ENCODE data around the gene MEFV.
"Not testable (repeated sequence)": the region's sequence is repeated elsewhere in the genome, so short reads cannot be mapped to it uniquely, and the experiment has no call there.

MEFV gene, protein sequence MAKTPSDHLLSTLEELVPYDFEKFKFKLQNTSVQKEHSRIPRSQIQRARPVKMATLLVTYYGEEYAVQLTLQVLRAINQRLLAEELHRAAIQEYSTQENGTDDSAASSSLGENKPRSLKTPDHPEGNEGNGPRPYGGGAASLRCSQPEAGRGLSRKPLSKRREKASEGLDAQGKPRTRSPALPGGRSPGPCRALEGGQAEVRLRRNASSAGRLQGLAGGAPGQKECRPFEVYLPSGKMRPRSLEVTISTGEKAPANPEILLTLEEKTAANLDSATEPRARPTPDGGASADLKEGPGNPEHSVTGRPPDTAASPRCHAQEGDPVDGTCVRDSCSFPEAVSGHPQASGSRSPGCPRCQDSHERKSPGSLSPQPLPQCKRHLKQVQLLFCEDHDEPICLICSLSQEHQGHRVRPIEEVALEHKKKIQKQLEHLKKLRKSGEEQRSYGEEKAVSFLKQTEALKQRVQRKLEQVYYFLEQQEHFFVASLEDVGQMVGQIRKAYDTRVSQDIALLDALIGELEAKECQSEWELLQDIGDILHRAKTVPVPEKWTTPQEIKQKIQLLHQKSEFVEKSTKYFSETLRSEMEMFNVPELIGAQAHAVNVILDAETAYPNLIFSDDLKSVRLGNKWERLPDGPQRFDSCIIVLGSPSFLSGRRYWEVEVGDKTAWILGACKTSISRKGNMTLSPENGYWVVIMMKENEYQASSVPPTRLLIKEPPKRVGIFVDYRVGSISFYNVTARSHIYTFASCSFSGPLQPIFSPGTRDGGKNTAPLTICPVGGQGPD

DNA sequence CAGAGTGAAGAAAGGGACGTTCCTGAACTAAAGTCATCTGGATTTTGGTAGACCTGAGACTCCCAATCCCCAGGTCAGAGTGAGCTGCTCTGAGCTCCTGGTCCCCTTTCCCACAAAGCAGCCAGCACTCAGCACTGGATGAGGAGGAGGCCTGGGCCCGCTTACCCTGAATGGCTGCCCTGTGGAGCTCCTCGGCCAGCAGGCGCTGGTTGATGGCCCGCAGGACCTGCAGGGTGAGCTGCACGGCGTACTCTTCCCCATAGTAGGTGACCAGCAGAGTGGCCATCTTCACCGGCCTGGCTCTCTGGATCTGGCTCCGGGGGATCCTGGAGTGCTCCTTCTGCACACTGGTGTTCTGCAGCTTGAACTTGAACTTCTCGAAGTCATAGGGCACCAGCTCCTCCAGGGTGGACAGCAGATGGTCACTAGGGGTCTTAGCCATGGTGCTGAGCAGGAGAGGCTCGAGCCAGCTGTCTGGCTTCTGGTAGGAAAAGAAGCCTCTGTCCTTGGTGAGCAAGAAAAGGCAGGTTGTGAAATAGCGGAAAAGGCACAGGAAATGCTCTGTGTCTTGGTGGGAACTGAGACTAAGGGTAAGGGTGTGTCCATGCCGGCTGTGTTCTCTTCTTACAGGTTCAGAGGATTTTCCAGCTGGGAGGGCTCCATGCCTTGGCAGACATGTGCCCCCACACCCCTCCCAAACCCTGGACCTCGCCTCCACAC is at the start of gene MEFV:
MEFV (minus strand) TSS at position 488 of the 720 bp plus-strand sequence; CDS start at position 442, 46 bp downstream.
- DNase-seq (ENCODE audit: low read depth) = no peak

DNA sequence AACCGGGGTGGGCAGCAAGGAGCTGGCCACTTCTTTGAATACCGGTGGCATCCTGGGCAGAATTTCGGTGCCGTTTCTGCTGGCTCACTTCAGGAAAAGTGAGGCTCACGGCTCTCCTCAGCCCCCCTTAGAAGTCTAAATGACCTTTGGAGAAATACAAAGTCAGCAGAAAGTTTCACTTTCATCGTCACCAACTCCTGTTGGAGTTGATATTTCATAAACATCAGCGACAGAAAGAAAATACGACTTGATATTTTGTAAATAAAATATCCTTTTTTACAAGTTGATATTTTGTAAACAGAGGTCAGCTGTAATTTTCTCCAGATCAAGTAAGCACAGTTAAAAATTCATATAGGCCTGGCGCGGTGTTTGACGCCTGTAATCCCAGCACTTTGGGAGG is 49.6 kb upstream of the MEFV start:
- no peak for DNase-seq (ENCODE audit: low read depth)

DNA sequence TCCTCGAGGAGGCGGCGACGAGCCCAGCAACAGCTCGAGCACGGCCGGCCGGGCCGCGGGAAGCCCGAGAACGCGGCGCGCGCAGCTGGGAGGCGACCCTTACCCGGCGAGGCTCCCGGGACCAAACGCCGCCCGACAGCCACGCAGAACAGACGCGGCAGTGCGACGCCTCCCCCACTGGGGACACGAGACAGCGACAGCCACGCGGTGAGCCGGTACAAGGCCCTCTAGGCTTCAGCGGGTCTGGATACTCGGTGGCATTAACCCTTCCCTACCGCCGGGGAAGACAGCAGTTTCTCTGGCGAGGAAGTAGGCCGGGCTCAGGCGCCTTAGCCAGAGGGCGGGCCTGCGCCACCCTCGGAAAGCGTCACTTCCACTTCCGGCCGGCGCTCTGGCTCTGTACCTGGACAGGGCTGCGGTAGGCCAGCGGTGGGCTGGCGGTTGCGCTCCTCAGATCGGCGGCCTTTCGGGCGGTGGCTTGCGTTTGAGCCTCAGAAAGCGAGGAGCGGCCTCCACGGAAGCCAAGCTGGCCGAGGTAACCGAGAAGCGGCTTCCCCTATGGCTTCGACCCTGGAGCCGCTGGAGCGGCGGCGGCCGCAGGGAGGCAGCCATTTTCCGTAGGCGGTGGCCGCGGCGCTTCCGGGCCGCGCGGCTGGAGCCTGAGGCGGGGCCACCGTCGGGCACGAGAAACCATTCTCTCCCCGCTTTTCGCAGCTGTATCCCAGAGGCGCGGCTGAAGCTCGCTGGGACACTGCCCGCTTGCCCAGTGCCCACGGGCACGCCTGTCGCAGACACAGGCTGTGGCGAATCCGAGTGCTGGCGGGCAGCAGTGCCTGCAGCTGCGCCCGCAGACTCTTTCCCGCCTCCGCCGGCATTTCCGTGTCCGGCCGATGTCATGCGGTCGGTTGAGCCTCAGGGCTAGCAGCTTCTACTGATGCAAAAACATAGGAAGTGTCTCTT is 49.0 kb upstream of the MEFV start, which contains the start of the genes TIGD7 and ZNF75A:
TIGD7 (minus strand) TSS at position 322 of the 960 bp plus-strand sequence. CDS start 4,816 bp downstream, outside the sequence.
ZNF75A (plus strand) TSS at position 389 of the 960 bp plus-strand sequence. CDS start 2,932 bp downstream, outside the sequence.
- DNase-seq (ENCODE audit: low read depth) = peak; percentile 43

DNA sequence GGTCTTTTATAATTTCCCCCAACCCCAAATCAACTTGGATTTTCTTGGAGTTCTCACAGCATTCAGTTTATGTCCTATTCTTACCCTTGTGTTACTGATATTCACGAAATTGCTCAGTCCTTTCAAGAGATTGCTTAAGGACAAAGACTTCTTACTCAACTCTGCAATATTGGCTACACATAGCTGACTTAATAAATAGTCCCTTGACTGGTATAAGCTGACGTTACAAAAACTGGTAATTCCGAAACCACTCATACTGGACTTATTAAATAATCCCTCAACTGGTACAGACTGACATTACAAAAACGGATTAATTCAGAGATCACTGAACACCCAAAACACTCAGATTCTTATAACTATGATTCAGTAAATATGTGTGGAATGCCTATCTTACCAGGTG is 47.9 kb upstream of the MEFV start:
- no peak for DNase-seq (ENCODE audit: low read depth)

DNA sequence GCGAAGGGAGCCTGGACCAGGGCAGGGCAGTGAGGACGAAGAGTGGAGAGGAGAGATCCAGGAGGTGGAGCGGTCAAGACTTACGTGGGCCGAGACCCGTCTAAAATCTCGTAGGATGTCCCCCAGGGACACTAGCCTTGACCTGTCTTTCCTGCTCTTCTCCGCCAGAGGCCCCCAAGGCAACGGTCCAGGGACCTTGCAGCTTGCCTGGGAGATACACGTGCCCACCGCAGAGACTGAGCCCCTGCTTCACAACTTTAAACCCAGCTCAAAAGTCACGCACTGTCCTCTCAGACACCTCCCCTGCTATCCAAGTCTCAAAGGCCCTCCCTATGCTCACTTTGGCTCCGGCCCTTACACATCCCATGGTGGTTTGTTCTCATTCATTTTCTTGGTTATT is 39.4 kb upstream of the MEFV start:
- DNase-seq (ENCODE audit: low read depth) = no peak

DNA sequence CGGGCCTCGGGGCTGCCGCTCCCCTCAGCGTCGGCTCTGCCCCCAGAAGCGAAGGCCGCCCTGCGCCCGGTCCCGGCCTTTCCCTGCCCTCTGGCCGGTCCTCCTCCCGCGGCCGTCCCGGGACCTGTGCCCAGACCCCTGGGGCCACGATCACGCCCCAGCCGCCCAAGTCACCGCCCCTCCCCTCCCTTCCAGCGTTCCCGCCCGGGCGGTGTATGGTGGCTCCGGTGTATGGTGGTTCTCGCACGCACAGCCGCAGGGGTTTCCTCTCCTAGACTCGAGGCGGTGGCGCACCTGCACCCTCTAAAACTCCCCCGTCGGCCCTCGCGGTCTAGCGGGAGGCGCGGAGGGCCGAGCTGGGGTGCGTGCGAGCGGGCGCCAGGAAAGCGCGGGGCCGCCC is 38.8 kb upstream of the MEFV start:
- no peak for DNase-seq (ENCODE audit: low read depth)

DNA sequence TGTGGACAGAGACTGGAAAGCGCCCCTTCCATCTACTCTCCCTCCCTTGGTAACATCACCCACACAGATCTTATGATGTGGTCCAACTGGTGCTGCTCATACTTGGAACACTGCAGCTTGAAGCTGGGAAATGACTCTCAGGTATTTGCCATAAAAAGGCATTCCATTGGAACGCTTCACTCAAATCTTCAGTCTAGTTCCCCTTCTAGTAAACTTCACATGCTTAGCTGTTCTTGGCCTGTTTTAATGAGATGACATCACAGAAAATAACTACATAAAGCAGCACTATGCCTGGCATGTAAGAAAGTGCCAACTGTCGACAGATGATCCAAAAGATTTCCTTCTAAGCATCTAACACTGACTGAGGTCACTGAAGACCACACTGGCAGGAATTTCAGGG is 36.2 kb upstream of the MEFV start:
- no peak for DNase-seq (ENCODE audit: low read depth)

DNA sequence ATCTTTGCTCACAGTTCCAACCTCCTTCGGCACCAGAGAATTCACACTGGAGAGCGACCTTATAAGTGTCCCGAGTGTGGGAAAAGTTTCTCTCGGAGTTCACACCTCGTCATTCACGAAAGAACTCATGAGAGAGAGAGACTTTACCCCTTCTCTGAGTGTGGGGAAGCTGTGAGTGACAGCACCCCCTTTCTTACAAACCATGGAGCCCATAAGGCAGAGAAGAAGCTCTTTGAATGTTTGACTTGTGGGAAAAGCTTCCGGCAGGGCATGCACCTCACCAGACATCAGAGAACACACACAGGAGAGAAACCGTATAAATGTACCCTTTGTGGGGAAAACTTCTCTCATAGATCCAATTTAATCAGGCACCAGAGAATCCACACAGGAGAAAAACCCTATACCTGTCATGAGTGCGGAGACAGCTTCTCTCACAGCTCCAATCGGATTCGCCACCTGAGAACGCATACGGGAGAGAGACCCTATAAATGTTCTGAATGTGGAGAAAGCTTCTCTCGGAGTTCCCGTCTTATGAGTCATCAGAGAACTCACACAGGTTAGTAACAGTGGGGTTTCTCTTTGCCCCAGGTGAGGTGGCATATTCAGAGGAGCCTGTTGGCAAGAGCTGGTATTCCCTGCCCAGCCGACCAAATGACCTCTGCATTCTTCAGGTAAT is 33.7 kb upstream of the MEFV start:
- no peak for DNase-seq (ENCODE audit: low read depth)

DNA sequence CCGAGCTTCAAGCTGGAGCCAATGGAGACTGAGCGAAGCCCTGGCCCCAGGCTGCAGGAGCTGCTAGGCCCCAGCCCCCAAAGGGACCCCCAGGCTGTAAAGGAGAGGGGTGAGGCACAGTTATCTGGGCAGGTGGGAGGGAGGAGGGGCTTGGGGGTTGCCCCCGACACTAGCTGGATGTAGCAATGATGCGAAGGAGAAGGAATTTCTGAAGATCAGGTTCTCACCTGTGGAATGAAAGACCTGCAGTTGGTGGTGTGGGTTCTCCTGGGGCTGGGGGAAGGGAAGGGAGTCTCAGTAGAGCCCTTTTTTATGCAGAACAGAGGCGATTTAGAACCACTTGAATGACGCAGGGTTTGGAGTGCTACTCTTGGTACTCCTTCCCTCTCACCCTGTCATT is 28.7 kb upstream of the MEFV start:
- DNase-seq (ENCODE audit: low read depth) = no peak

DNA sequence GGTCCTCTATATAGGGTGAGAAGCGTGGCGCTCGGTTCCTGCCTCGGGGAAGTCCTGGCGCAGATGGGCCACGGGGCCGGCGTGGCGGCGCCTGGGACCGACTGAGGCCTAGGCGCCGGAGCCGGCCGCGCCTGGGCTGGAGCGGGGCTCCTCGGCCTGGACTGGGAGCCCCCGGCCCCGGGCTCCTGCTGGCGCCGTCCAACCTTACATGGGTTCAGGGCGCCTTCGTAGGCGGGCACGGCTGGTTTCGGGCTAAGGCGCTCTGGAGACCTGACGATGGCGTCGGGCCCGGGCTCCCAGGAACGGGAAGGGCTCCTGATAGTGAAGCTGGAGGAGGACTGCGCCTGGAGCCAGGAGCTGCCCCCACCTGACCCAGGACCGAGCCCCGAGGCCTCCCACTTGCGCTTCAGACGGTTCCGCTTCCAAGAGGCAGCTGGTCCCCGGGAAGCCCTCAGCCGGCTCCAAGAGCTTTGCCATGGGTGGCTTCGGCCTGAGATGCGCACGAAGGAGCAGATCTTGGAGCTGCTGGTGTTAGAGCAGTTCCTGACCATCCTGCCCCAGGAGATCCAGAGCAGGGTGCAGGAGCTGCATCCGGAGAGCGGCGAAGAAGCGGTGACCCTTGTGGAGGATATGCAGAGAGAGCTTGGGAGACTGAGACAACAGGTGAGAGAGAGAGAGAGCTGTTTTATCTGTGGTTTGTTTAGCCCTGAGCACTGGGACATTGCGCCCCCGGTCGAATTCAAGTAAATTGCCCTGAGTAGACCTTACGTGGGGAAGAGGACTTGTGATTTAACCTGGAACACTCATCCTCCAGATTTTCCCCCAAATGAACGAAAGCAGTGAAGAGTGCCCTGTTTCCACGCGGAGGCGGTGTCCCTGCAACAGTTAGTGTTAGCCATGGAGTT is 27.4 kb upstream of the MEFV start:
- no peak for DNase-seq (ENCODE audit: low read depth)

DNA sequence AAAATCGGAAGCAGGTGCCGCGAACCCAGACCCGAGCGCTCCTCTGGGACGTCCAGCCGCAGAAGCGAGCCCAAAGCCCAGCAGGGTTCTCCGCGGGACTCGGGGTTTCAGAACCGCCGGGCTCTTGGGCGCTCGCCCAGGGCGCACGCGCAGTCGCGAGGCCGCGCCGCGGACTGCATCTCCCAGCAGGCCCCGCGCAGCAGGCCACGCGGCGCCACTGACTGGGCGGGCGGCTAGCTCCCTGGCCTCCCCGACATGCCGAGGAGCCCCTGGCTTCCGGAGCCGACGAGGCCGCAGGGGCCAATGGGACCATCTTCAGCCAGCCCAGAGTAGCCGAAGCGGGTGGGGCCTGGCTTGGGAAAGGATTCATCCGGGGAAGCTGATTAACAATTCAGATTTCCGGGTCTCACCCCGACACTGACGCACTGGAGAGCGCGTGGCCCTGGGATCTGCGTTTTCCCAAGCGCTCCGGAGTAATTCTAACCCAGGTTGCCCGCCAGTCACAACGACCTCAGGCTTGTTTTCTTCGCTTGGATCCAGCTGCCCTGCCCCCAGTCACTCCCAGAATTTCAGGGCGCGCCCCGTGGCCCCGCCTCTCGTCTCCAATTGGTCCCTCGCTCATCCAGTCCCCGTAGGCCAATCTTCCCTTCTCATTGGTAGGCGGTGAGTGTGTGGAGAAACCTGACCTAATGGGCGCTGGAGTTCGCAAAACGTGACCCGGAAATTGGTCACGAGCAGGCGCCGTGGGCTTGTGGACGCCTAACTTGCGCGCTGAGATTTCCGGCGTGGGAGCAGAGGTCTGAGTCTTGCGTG is 26.5 kb upstream of the MEFV start, which contains the start of gene ZNF263:
ZNF263 (plus strand) TSS at position 762 of the 813 bp plus-strand sequence. CDS start 328 bp downstream, outside the sequence.
- DNase-seq (ENCODE audit: low read depth) = peak; percentile 90

DNA sequence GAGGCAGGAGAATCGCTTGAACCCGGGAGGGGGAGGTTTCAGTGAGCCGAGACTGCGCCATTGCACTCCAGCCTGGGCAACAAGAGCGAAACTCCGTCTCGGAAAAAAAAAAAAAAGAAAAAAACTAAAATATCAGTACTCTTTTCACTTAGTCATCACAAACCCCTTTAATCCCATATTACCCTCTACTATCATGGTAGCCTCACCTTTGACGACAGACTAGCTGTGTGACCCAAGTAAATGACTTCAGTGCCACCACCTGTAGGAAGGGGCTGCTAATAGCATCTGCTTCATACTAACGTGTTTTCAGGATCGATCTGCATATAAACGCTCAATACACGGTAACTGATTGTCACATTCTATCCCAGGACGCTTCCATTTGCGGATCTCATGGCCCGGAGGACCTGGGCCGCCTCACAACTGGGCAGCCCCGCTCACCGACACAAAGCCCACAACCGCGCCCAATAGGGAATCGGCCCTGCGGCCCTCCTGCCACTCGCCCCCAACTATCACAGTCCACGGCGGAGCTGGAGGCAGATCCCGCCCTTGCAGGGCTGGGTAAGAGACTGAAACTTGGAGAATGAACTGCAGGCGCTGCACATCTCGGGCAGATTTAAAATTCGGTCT is 25.8 kb upstream of the MEFV start:
- DNase-seq (ENCODE audit: low read depth) = no peak

DNA sequence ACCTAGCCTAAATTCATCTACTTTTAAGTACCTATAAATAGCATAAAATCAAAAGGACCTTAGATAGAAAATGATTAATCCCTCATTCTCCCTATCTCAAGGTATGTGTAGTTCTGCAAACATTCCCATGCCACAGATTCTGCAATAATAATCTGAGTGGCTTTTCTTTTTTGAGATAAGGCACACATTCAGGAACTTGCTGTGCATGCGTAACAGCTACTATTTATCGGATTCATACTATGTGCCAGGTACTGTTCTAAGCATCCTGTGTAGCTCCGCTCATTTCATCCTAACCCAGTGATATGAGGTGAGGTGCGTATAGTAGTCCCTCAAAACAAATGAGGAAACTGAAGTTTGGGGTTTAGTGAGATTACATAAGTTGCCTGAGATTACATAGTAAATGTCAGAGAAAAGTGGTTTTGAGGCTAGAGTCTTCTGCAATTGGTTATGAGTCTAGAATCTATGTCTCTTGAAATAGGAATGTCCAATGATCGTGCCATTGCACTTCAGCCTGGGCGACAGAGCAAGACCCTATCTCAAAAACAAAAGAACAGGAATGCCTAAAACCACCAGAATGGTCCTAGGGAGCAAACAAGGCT is 24.9 kb upstream of the MEFV start:
- no peak for DNase-seq (ENCODE audit: low read depth)

DNA sequence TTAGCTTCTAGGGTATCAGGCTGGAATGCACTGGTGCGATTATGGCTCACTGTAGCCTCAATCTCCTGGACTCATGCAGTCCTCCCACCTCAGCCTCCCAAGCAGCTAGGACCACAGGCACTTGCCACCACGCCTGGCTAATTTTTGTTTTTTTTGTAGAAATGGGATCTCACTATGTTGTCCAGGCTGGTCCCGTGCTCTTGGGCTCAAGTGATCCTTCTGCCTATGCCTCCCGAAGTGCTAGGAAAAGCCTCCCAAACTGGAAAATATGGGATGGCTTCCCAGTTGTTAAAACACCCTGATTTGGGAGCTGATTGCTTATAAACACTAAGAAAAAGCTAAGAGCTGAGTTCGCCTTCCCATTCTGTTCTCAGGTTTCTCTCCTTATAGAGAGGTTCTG is 20.2 kb upstream of the MEFV start:
- no peak for DNase-seq (ENCODE audit: low read depth)

DNA sequence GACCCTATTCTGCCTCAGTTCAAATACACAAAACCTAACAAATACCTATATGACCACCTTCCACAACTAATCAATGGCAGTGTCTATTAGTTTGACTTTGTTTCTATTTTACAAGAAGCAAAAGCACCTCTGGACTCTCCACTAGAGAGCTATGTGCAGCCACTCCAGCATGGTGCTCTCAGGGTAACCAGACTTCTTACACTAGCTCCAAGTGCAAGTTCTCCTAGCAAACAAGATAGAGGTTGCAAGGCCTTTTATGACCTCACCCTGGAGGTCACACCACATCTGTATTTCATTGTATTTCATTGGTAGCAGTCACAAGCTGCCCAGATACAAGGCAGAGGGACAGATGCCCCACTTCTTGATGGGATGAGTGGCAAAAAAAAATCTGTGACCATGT is 18.5 kb upstream of the MEFV start:
- DNase-seq (ENCODE audit: low read depth) = no peak

DNA sequence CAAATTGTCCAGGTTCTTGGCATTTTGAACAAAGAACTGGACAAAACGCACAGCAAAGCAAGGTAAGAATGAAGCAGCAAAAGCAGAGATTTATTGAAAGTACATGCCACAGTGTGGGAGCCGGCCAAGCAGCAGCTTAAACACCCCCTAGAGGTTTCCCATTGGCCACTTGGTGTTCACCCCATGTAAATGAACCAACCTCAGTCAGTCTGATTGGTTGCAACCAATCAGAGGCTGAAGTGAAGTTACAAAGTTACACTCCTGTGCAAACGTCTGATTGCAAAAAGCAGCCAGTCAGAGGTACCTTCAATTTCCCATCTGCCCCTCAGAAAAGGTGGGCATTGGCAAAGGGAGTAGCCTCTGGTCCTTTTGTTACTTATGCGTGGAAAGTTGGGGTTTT is 18.1 kb upstream of the MEFV start:
- no peak for DNase-seq (ENCODE audit: low read depth)

DNA sequence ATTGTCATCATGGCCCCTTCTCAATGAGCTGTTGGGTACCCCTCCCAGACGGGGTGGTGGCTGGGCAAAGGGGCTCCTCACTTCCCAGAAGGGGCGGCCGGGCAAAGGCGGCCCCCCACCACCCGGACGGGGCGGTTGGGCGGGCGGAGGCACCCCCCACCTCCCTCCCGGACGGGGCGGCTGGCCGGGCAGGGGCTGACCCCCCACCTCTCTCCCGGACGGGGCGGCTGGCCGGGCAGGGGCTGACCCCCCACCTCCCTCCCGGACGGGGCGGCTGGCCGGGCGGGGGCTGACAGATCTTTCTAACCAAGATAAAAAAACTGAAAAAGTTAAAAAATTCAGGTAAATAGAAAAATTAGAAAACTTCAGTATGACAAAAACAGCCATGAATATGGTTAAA is 14.8 kb upstream of the MEFV start:
- DNase-seq (ENCODE audit: low read depth) = not testable (repeated sequence)

DNA sequence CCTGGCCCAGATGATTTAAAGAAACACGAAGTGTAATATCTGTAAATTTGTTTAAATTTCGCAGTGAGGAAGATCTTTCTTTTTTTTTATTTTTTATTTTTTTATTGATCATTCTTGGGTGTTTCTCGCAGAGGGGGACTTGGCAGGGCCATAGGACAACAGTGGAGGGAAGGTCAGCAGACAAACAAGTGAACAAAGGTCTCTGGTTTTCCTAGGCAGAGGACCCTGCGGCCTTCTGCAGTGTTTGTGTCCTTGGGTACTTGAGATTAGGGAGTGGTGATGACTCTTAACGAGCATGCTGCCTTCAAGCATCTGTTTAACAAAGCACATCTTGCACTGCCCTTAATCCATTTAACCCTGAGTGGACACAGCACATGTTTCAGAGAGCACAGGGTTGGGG is 14.3 kb upstream of the MEFV start:
- DNase-seq (ENCODE audit: low read depth) = not testable (repeated sequence)

Measured in non-pigmented ciliary epithelial cell (primary cell).